ENCODE results near the gene DENND5A.

DNA sequence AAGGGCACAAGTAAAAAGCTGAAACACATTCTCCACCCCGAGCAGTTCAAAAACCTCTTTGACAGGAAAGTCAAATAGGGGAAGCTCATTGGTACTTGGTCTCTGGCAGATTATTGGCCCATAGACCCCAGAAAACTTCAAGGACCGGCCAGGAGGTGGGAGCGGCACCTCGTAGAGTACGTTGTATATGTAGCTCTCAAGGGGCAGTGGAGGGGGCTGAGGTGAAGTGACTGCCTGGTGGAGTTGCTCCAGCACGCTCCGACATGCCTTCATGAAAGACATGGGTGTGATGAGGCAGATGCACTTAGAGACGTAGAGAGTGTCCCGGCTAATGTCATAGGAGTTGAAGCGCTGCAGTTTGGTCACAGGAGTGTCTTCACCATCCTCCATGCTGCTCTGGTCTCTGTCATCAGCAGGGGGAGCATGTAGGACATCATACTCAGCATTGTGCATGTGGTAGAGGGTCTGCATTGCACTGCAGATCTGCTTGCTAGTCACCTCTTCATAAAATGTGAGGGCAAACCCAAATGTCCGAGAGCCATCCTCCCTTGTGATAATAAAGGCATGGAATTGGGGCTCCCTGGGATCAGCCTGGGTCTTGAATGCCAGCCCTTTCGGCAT lies 61.3 kb downstream of the DENND5A start:
- TF ChIP-seq, protein P1, sequence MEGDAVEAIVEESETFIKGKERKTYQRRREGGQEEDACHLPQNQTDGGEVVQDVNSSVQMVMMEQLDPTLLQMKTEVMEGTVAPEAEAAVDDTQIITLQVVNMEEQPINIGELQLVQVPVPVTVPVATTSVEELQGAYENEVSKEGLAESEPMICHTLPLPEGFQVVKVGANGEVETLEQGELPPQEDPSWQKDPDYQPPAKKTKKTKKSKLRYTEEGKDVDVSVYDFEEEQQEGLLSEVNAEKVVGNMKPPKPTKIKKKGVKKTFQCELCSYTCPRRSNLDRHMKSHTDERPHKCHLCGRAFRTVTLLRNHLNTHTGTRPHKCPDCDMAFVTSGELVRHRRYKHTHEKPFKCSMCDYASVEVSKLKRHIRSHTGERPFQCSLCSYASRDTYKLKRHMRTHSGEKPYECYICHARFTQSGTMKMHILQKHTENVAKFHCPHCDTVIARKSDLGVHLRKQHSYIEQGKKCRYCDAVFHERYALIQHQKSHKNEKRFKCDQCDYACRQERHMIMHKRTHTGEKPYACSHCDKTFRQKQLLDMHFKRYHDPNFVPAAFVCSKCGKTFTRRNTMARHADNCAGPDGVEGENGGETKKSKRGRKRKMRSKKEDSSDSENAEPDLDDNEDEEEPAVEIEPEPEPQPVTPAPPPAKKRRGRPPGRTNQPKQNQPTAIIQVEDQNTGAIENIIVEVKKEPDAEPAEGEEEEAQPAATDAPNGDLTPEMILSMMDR (IDR thresholded peaks at IDR 0.05; ENCODE audit: insufficient read depth, low read depth, low read length) = no peak
- no peak for TF ChIP-seq EZH2 (IDR thresholded peaks at IDR 0.05; ENCODE audit: insufficient read depth, low read length)
